Activated naive CD8-positive, alpha-beta T cell (primary cell): ENCODE measurements around the gene EDIL3.

Source experiments
- H3K27ac Mint-ChIP-seq: one replicate; pipeline ENCODE4 v1.8.0; 2021; ENCODE audit warnings: mixed read lengths
- H3K27me3 Mint-ChIP-seq: one replicate; pipeline ENCODE4 v1.8.0; 2021; ENCODE audit warnings: mixed read lengths
- H3K36me3 Mint-ChIP-seq: one replicate; pipeline ENCODE4 v1.8.0; 2021; ENCODE audit warnings: mixed read lengths
- H3K4me1 Mint-ChIP-seq: one replicate; pipeline ENCODE4 v1.8.0; 2021; ENCODE audit warnings: low read depth, mixed read lengths
- H3K4me3 Mint-ChIP-seq: one replicate; pipeline ENCODE4 v1.8.0; 2021; ENCODE audit warnings: mild to moderate bottlenecking, mixed read lengths
- H3K9me3 Mint-ChIP-seq: one replicate; pipeline ENCODE4 v1.8.0; 2021; ENCODE audit warnings: low read depth, mixed read lengths

The EDIL3 gene

GRCh38 chr5:83913593-83913992 is 471.1 kb downstream of the EDIL3 start:
- no peaks in the 10 kb centered on the region for H3K36me3 Mint-ChIP-seq
- H3K27ac Mint-ChIP-seq: no peak overlapping the region
- H3K4me1 Mint-ChIP-seq: no peaks in the 10 kb centered on the region
- no peak overlapping the region for H3K4me3 Mint-ChIP-seq
- peaks cover 3% of the 10 kb centered on the region for H3K27me3 Mint-ChIP-seq
- H3K9me3 Mint-ChIP-seq: no peaks in the 10 kb centered on the region

- no peaks in the 10 kb centered on the region for H3K36me3 Mint-ChIP-seq
- no peak overlapping the region for H3K4me3 Mint-ChIP-seq
- H3K4me1 Mint-ChIP-seq: no peaks in the 10 kb centered on the region
- H3K27me3 Mint-ChIP-seq: peaks cover 3% of the 10 kb centered on the region
- no peak overlapping the region for H3K27ac Mint-ChIP-seq
- H3K9me3 Mint-ChIP-seq: no peaks in the 10 kb centered on the region
Measured at GRCh38 chr5:83911367-83911919, 473.2 kb downstream of the EDIL3 start.

GRCh38 chr5:83900306-83900705 is 484.4 kb downstream of the EDIL3 start:
- H3K9me3 Mint-ChIP-seq: no peaks in the 10 kb centered on the region
- no peak overlapping the region for H3K4me3 Mint-ChIP-seq
- no peaks in the 10 kb centered on the region for H3K4me1 Mint-ChIP-seq
- no peaks in the 10 kb centered on the region for H3K27me3 Mint-ChIP-seq
- no peak overlapping the region for H3K27ac Mint-ChIP-seq
- no peaks in the 10 kb centered on the region for H3K36me3 Mint-ChIP-seq

- Mint-ChIP-seq H3K4me1 (no peaks in the 10 kb centered on the region), H3K27ac (no peak overlapping the region), H3K9me3 (no peaks in the 10 kb centered on the region), H3K36me3 (no peaks in the 10 kb centered on the region), H3K27me3 (no peaks in the 10 kb centered on the region), H3K4me3 (no peak overlapping the region)
Measured at GRCh38 chr5:83899326-83899970, 485.2 kb downstream of the EDIL3 start.

GRCh38 chr5:83895860-83896259 is 488.8 kb downstream of the EDIL3 start:
- Mint-ChIP-seq H3K9me3 (no peaks in the 10 kb centered on the region), H3K27me3 (no peaks in the 10 kb centered on the region), H3K4me3 (no peak overlapping the region), H3K36me3 (no peaks in the 10 kb centered on the region), H3K4me1 (no peaks in the 10 kb centered on the region), H3K27ac (no peak overlapping the region)

GRCh38 chr5:83891261-83891660 is 493.4 kb downstream of the EDIL3 start:
- Mint-ChIP-seq H3K4me3 (no peak overlapping the region), H3K9me3 (no peaks in the 10 kb centered on the region), H3K27me3 (no peaks in the 10 kb centered on the region), H3K36me3 (no peaks in the 10 kb centered on the region), H3K4me1 (no peaks in the 10 kb centered on the region), H3K27ac (no peak overlapping the region)
